Peyer's patch (tissue), 4 donors: ENCODE results near the gene MAP2K2. TPM values are rescaled to one million over a fixed set of nuclear protein-coding genes. Genes with fewer than 3 reads are reported as not detected.
"Not testable (repeated sequence)": the region's sequence is repeated elsewhere in the genome, so short reads cannot be mapped to it uniquely, and the experiment has no call there.

Source experiments
- DNase-seq, 3 donors: peaks; one replicate each; pipeline ENCODE4 v3.0.0-alpha.2; 2017 to 2019
- H3K27ac ChIP-seq, 4 donors: fragments of 200-600 bp; sonication (generic); one replicate each; pipeline ENCODE4 v1.5.1; 2016 to 2019
- H3K27me3 ChIP-seq, 2 donors: fragments of 200-600 bp; sonication (generic); one replicate each; pipeline ENCODE4 v1.5.1; 2019
- H3K36me3 ChIP-seq, 3 donors: fragments of 200-600 bp; sonication (generic); one replicate each; pipeline ENCODE4 v1.5.1; 2016 to 2019
- H3K4me1 ChIP-seq, 4 donors: fragments of 200-600 bp; sonication (generic); one replicate each; pipeline ENCODE4 v1.5.1; 2016 to 2019
- H3K4me3 ChIP-seq, 4 donors: fragments of 200-600 bp; sonication (generic); 1 replicate in 3 of 4; 2 replicates in 1 of 4; pipeline ENCODE4 v1.5.1; 2016 to 2019; ENCODE audit warnings: mild to moderate bottlenecking in 1 of 4
- H3K9me3 ChIP-seq, 4 donors: fragments of 200-600 bp; sonication (generic); one replicate each; pipeline ENCODE4 v1.5.1; 2016 to 2019; ENCODE audit warnings: mild to moderate bottlenecking in 1 of 4
- CTCF ChIP-seq, 6 experiments: fragments of 450-650 bp in 4 of 6; fragments of 200-600 bp in 2 of 6; sonication (generic) in 1 of 6; IDR thresholded peaks; one replicate each; pipeline ENCODE4 v1.5.1; 2017 to 2019; ENCODE audit warnings: antibody characterized with exemption in 6 of 6, mild to moderate bottlenecking in 3 of 6, moderate library complexity in 1 of 6
- POLR2A ChIP-seq, 2 donors: fragments of 450-650 bp; IDR thresholded peaks; one replicate each; pipeline ENCODE4 v1.5.1; 2017; ENCODE audit warnings: antibody characterized with exemption in 2 of 2, mild to moderate bottlenecking in 2 of 2, moderate library complexity in 2 of 2
- total RNA-seq, 4 donors: library from RNA; depleted of rRNA; stranded (reverse); fragments of >200 nt; gene quantifications; one replicate each; pipeline ENCODE4 v1.1.0, GENCODE V29; 2016

MAP2K2 gene
- total RNA-seq, 4 donors from 2014 or later, result 168 to 283 (median 220) TPM

GRCh38 chr19:4157971-4158370 is 34.0 kb upstream of the MAP2K2 start:
- peak overlapping the region in 2 of 4 donors; percentile 29 to 71 for H3K27ac ChIP-seq
- not testable (repeated sequence) for H3K36me3 ChIP-seq, H3K4me3 ChIP-seq, H3K4me1 ChIP-seq, H3K9me3 ChIP-seq, H3K27me3 ChIP-seq
- peak in 1 of 3 donors; percentile 72 for DNase-seq
- TF ChIP-seq POLR2A (IDR thresholded peaks at IDR 0.05), result peak in 1 of 2 donors; percentile 28

GRCh38 chr19:4157164-4157563 is 33.2 kb upstream of the MAP2K2 start:
- TF ChIP-seq CTCF (IDR thresholded peaks at IDR 0.05), result no peak
- peak overlapping the region in 2 of 4 donors; percentile 50 to 65 for H3K4me3 ChIP-seq
- H3K27me3 ChIP-seq, result no peaks in the 10 kb centered on the region
- no peak for DNase-seq
- H3K36me3 ChIP-seq, result peaks cover 0 to 4% (median 0%) of the 10 kb centered on the region in 3 donors
- H3K27ac ChIP-seq, result peak overlapping the region in 2 of 4 donors; percentile 29 to 71
- H3K4me1 ChIP-seq, result peaks cover 0 to 14% (median 2%) of the 10 kb centered on the region in 4 donors
- no peaks in the 10 kb centered on the region for H3K9me3 ChIP-seq

- TF ChIP-seq CTCF (IDR thresholded peaks at IDR 0.05) (no peak), POLR2A (IDR thresholded peaks at IDR 0.05) (no peak)
- Histone ChIP-seq H3K27me3 (no peaks in the 10 kb centered on the region), H3K4me1 (peaks cover 0 to 19% (median 2%) of the 10 kb centered on the region in 4 donors), H3K4me3 (peak overlapping the region in 3 of 4 donors; percentile 22 to 65 (median 50)), H3K9me3 (no peaks in the 10 kb centered on the region), H3K36me3 (no peaks in the 10 kb centered on the region), H3K27ac (peak overlapping the region in 2 of 4 donors; percentile 36 to 81)
- DNase-seq, result no peak
Measured at GRCh38 chr19:4154571-4155312, 30.8 kb upstream of the MAP2K2 start.

GRCh38 chr19:4152241-4152998 is 28.5 kb upstream of the MAP2K2 start:
- Histone ChIP-seq H3K9me3 (no peaks in the 10 kb centered on the region), H3K4me3 (peak overlapping the region in 1 of 4 donors; percentile 29), H3K36me3 (no peaks in the 10 kb centered on the region), H3K4me1 (peaks cover 0 to 29% (median 2%) of the 10 kb centered on the region in 4 donors), H3K27me3 (no peaks in the 10 kb centered on the region), H3K27ac (peak overlapping the region in 2 of 4 donors; percentile 36 to 85)
- TF ChIP-seq POLR2A (IDR thresholded peaks at IDR 0.05) (no peak), CTCF (IDR thresholded peaks at IDR 0.05) (no peak)
- DNase-seq, result no peak

GRCh38 chr19:4151623-4152022 is 27.7 kb upstream of the MAP2K2 start:
- peaks cover 0 to 31% (median 2%) of the 10 kb centered on the region in 4 donors for H3K4me1 ChIP-seq
- no peaks in the 10 kb centered on the region for H3K9me3 ChIP-seq
- no peaks in the 10 kb centered on the region for H3K36me3 ChIP-seq
- TF ChIP-seq CTCF (IDR thresholded peaks at IDR 0.05) (no peak), POLR2A (IDR thresholded peaks at IDR 0.05) (no peak)
- H3K27ac ChIP-seq, result peak overlapping the region in 1 of 4 donors; percentile 59
- DNase-seq, result no peak
- H3K27me3 ChIP-seq, result no peaks in the 10 kb centered on the region
- no peak overlapping the region for H3K4me3 ChIP-seq
